ENCODE measurements around the gene CCDC86. TPM values are rescaled to one million over a fixed set of nuclear protein-coding genes. Genes with fewer than 3 reads are reported as not detected.
A peak's percentile ranks its signal among the peaks of the same experiment; 100 is the strongest.

Gene CCDC86
- total and polyA plus RNA-seq, 9 of the 15 experiments (the other 6 are each of a cell fraction or from before 2014, with no cell fraction given), result 4.6 to 102 (median 25.2) TPM

DNA sequence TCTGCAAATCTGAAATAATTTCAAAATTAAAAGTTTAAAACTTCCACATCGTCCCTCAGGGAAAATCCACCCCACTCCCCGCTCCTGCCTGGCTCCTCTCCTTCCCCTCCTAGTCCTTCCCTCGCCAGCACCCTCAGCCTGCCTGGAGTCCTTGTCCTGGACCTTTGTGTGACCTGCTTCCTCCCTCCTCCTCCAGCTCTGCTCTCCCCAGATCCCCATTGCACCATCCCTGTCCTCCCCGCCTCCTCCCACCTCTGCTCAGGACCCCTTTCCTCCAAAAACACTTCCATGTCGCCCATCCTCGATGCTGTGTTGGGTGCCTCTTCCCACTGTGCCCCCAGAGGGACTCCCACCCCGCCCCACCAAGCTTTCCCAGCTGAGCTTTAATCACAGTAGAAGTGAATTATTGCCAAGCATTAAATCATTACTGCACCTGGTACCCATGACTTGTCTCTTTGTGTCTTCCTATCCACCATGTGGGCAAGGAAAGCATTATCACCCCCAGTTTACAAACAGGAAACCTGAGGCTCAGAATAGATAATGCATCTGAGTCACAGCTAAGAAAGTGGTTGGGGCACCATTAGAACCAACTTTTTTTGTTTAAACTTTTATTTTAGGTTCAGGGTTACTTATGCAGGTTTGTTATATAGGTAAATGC, 23.1 kb downstream of the CCDC86 start (continued):
- TF ChIP-seq SMARCE1 (IDR thresholded peaks at IDR 0.05) (no peak), PCBP2 (IDR thresholded peaks at IDR 0.05; ENCODE audit: low read depth, low read length, poor library complexity, severe bottlenecking) (no peak), SRSF1 (IDR thresholded peaks at IDR 0.05; ENCODE audit: low read depth, low read length) (no peak), ZNF263 (CRISPR knock-in tag; IDR thresholded peaks at IDR 0.05; ENCODE audit: borderline replicate concordance) (peak; percentile 48; the same call in 1 of the 2 replicates), TCF3 (CRISPR knock-in tag; IDR thresholded peaks at IDR 0.05) (peak; percentile 50), POLR2H (tag; IDR thresholded peaks at IDR 0.05; ENCODE audit: low read depth) (no peak), POLR2AphosphoS5 (IDR thresholded peaks at IDR 0.05; ENCODE audit: control insufficient read depth, insufficient read depth, low read depth, low read length) (0 out of 2 replicates have a peak, but pooled peaks have one; percentile 37), POLR3A (IDR thresholded peaks at IDR 0.05; ENCODE audit: borderline replicate concordance, extremely low read depth, insufficient read depth, insufficient read length) (no peak), POLR2A (conservative IDR thresholded peaks at IDR 0.05) (no peak), TCF7L2 (IDR thresholded peaks at IDR 0.05; ENCODE audit: low read depth, low read length) (no peak), CBFA2T2 (conservative IDR thresholded peaks at IDR 0.05) (peak; percentile 61), BDP1 (IDR thresholded peaks at IDR 0.05; ENCODE audit: insufficient read depth, insufficient read length) (no peak), COPS2 (conservative IDR thresholded peaks at IDR 0.05) (no peak), SMAD3 (CRISPR knock-in tag; conservative IDR thresholded peaks at IDR 0.05) (no peak), EWSR1 (IDR thresholded peaks at IDR 0.05; ENCODE audit: borderline replicate concordance, low read depth, partially characterized antibody) (no peak), RFX5 (IDR thresholded peaks at IDR 0.05; ENCODE audit: low read depth, low read length) (no peak), ZNF699 (CRISPR knock-in tag; IDR thresholded peaks at IDR 0.05; ENCODE audit: insufficient replicate concordance) (no peak), BRF1 (IDR thresholded peaks at IDR 0.05; ENCODE audit: borderline replicate concordance, extremely low read depth, insufficient read length) (no peak), NEUROD1 (IDR thresholded peaks at IDR 0.05; ENCODE audit: borderline replicate concordance, low read depth, low read length, partially characterized antibody) (no peak)
- TF ChIP-seq, protein P1, sequence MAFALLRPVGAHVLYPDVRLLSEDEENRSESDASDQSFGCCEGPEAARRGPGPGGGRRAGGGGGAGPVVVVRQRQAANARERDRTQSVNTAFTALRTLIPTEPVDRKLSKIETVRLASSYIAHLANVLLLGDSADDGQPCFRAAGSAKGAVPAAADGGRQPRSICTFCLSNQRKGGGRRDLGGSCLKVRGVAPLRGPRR (CRISPR knock-in tag; IDR thresholded peaks at IDR 0.05), result no peak
- TF ChIP-seq, protein P2, sequence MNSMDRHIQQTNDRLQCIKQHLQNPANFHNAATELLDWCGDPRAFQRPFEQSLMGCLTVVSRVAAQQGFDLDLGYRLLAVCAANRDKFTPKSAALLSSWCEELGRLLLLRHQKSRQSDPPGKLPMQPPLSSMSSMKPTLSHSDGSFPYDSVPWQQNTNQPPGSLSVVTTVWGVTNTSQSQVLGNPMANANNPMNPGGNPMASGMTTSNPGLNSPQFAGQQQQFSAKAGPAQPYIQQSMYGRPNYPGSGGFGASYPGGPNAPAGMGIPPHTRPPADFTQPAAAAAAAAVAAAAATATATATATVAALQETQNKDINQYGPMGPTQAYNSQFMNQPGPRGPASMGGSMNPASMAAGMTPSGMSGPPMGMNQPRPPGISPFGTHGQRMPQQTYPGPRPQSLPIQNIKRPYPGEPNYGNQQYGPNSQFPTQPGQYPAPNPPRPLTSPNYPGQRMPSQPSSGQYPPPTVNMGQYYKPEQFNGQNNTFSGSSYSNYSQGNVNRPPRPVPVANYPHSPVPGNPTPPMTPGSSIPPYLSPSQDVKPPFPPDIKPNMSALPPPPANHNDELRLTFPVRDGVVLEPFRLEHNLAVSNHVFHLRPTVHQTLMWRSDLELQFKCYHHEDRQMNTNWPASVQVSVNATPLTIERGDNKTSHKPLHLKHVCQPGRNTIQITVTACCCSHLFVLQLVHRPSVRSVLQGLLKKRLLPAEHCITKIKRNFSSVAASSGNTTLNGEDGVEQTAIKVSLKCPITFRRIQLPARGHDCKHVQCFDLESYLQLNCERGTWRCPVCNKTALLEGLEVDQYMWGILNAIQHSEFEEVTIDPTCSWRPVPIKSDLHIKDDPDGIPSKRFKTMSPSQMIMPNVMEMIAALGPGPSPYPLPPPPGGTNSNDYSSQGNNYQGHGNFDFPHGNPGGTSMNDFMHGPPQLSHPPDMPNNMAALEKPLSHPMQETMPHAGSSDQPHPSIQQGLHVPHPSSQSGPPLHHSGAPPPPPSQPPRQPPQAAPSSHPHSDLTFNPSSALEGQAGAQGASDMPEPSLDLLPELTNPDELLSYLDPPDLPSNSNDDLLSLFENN (IDR thresholded peaks at IDR 0.05; ENCODE audit: low read depth in 2 of 2, low read length in 2 of 2), result no peak
- TF ChIP-seq, protein P3, sequence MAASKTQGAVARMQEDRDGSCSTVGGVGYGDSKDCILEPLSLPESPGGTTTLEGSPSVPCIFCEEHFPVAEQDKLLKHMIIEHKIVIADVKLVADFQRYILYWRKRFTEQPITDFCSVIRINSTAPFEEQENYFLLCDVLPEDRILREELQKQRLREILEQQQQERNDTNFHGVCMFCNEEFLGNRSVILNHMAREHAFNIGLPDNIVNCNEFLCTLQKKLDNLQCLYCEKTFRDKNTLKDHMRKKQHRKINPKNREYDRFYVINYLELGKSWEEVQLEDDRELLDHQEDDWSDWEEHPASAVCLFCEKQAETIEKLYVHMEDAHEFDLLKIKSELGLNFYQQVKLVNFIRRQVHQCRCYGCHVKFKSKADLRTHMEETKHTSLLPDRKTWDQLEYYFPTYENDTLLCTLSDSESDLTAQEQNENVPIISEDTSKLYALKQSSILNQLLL (CRISPR knock-in tag; IDR thresholded peaks at IDR 0.05; ENCODE audit: borderline replicate concordance), result no peak
